HUES48 (cell line): ENCODE results near the gene THRB.

Experiments used
- H3K27ac ChIP-seq: one replicate; pipeline ENCODE4 v1.7.0; 2013; ENCODE audit warnings: low read depth, low read length, inconsistent platforms
- H3K27me3 ChIP-seq: 2 replicates; pipeline ENCODE4 v1.6.1; 2013; ENCODE audit warnings: mild to moderate bottlenecking, low read length; ENCODE audit not compliant: control insufficient read depth, insufficient read depth
- H3K36me3 ChIP-seq: 2 replicates; pipeline ENCODE4 v1.6.1; 2013; ENCODE audit warnings: low read length; ENCODE audit not compliant: control insufficient read depth, insufficient read depth
- H3K4me1 ChIP-seq: 2 replicates; pipeline ENCODE4 v1.6.1; 2013; ENCODE audit warnings: mild to moderate bottlenecking, low read length; ENCODE audit not compliant: control insufficient read depth, insufficient read depth
- H3K4me3 ChIP-seq: 2 replicates; pipeline ENCODE4 v1.5.1; 2013; ENCODE audit warnings: mild to moderate bottlenecking, low read depth, low read length
- H3K9ac ChIP-seq: 2 replicates; pipeline ENCODE4 v1.6.1; 2013; ENCODE audit warnings: mild to moderate bottlenecking, low read depth, low read length, moderate library complexity
- H3K9me3 ChIP-seq: 2 replicates; pipeline ENCODE4 v1.6.1; 2013; ENCODE audit warnings: low read length; ENCODE audit not compliant: control insufficient read depth, insufficient read depth

THRB gene

GRCh38 chr3:24244491-24244890 lies 250.2 kb downstream of the THRB start:
- no peak overlapping the region for H3K9ac ChIP-seq
- no peaks in the 10 kb centered on the region for H3K27me3 ChIP-seq
- no peaks in the 10 kb centered on the region for H3K9me3 ChIP-seq
- H3K27ac ChIP-seq, result no peak overlapping the region
- no peaks in the 10 kb centered on the region for H3K36me3 ChIP-seq
- H3K4me1 ChIP-seq, result peaks cover 12% of the 10 kb centered on the region
- H3K4me3 ChIP-seq, result no peak overlapping the region

GRCh38 chr3:24242012-24242698 lies 252.5 kb downstream of the THRB start:
- Histone ChIP-seq H3K4me1 (peaks cover 14% of the 10 kb centered on the region), H3K4me3 (no peak overlapping the region), H3K9me3 (no peaks in the 10 kb centered on the region), H3K27ac (no peak overlapping the region), H3K27me3 (no peaks in the 10 kb centered on the region), H3K9ac (no peak overlapping the region), H3K36me3 (no peaks in the 10 kb centered on the region)

- no peaks in the 10 kb centered on the region for H3K36me3 ChIP-seq
- H3K27me3 ChIP-seq, result no peaks in the 10 kb centered on the region
- H3K4me3 ChIP-seq, result no peak overlapping the region
- H3K9me3 ChIP-seq, result no peaks in the 10 kb centered on the region
- H3K4me1 ChIP-seq, result peaks cover 14% of the 10 kb centered on the region
- H3K27ac ChIP-seq, result no peak overlapping the region
- no peak overlapping the region for H3K9ac ChIP-seq
These were observed 254.3 kb downstream of the THRB start for GRCh38 chr3:24240306-24240705.

GRCh38 chr3:24237971-24238706 lies 256.5 kb downstream of the THRB start:
- H3K9ac ChIP-seq, result no peak overlapping the region

GRCh38 chr3:24235121-24235520 lies 259.5 kb downstream of the THRB start:
- H3K27ac ChIP-seq, result no peak overlapping the region
- no peaks in the 10 kb centered on the region for H3K9me3 ChIP-seq
- H3K27me3 ChIP-seq, result no peaks in the 10 kb centered on the region
- H3K4me3 ChIP-seq, result no peak overlapping the region
- no peaks in the 10 kb centered on the region for H3K36me3 ChIP-seq
- H3K4me1 ChIP-seq, result 0 out of 2 replicates have a peak, but pooled peaks cover 2% of the 10 kb centered on the region
- no peak overlapping the region for H3K9ac ChIP-seq

More at GRCh38 chr3:24237971-24238706, 256.5 kb downstream of the THRB start:
- no peak overlapping the region for H3K4me3 ChIP-seq
- no peaks in the 10 kb centered on the region for H3K36me3 ChIP-seq
- H3K9me3 ChIP-seq, result no peaks in the 10 kb centered on the region
- H3K27ac ChIP-seq, result no peak overlapping the region
- no peaks in the 10 kb centered on the region for H3K27me3 ChIP-seq
- peaks cover 14% of the 10 kb centered on the region for H3K4me1 ChIP-seq

- Histone ChIP-seq H3K4me1 (0 out of 2 replicates have a peak, but pooled peaks cover 1% of the 10 kb centered on the region), H3K4me3 (no peak overlapping the region), H3K9me3 (no peaks in the 10 kb centered on the region), H3K36me3 (no peaks in the 10 kb centered on the region), H3K27me3 (no peaks in the 10 kb centered on the region), H3K9ac (no peak overlapping the region), H3K27ac (no peak overlapping the region)
These were observed 261.9 kb downstream of the THRB start for GRCh38 chr3:24232784-24233183.

- no peak overlapping the region for H3K4me3 ChIP-seq
- no peaks in the 10 kb centered on the region for H3K9me3 ChIP-seq
- no peaks in the 10 kb centered on the region for H3K36me3 ChIP-seq
- H3K27ac ChIP-seq, result no peak overlapping the region
- no peak overlapping the region for H3K9ac ChIP-seq
- H3K4me1 ChIP-seq, result peaks cover 9% of the 10 kb centered on the region
- no peaks in the 10 kb centered on the region for H3K27me3 ChIP-seq
These were observed 265.0 kb downstream of the THRB start for GRCh38 chr3:24229468-24230221.

- H3K36me3 ChIP-seq, result no peaks in the 10 kb centered on the region
- H3K9ac ChIP-seq, result no peak overlapping the region
- H3K27ac ChIP-seq, result no peak overlapping the region
- no peaks in the 10 kb centered on the region for H3K9me3 ChIP-seq
- peaks cover 17% of the 10 kb centered on the region for H3K4me1 ChIP-seq
- no peaks in the 10 kb centered on the region for H3K27me3 ChIP-seq
- H3K4me3 ChIP-seq, result no peak overlapping the region
These were observed 267.0 kb downstream of the THRB start for GRCh38 chr3:24227635-24228034.

GRCh38 chr3:24226397-24226796 lies 268.3 kb downstream of the THRB start:
- Histone ChIP-seq H3K4me3 (no peak overlapping the region), H3K27ac (no peak overlapping the region), H3K36me3 (no peaks in the 10 kb centered on the region), H3K9me3 (no peaks in the 10 kb centered on the region), H3K27me3 (no peaks in the 10 kb centered on the region), H3K9ac (no peak overlapping the region), H3K4me1 (peaks cover 17% of the 10 kb centered on the region)

- Histone ChIP-seq H3K9ac (no peak overlapping the region), H3K36me3 (no peaks in the 10 kb centered on the region), H3K9me3 (no peaks in the 10 kb centered on the region), H3K4me1 (peaks cover 24% of the 10 kb centered on the region), H3K4me3 (no peak overlapping the region), H3K27me3 (no peaks in the 10 kb centered on the region), H3K27ac (no peak overlapping the region)
These were observed 269.2 kb downstream of the THRB start for GRCh38 chr3:24225385-24225950.
